ENCODE data around the gene ZNF710.

The ZNF710 gene

DNA sequence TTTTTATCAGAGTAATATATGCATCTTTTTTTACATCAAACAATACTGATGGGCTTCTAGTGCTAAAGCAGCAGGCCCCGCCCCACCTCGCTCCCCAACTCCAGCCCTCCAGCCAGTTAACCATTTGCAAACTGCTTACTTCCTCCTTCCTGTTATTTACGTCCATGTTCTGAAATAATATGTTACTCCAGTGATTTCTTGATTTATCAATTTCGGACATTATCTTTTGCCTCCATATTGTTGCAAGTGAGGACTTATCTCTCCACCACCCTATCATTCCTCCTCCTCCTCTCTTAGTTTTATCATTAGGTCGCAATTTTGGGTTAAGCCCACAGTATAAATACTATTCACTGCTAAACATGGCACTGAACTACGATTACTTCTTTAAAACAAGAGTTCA lies 39.5 kb downstream of the ZNF710 start:
- no peak for DNase-seq

DNA sequence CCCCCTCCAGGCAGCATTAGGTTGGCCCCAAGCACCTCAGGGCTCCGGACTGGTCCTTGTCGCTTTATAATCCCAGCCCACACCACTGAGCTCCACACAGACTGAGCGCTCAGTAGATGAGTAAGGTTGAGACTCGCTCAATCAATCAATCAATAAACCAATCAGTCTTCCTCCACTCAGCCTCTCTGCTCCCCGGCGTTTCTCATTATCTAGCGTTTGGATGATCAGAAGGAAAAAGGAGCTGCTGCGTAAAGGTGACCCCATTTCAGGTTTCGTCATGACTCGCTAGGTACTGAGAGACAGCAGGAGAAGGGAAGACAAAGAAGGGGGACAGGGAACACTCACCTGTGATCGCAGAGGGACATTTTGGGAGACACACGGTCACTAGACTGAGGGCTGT lies 41.2 kb downstream of the ZNF710 start:
- no peak for DNase-seq

DNA sequence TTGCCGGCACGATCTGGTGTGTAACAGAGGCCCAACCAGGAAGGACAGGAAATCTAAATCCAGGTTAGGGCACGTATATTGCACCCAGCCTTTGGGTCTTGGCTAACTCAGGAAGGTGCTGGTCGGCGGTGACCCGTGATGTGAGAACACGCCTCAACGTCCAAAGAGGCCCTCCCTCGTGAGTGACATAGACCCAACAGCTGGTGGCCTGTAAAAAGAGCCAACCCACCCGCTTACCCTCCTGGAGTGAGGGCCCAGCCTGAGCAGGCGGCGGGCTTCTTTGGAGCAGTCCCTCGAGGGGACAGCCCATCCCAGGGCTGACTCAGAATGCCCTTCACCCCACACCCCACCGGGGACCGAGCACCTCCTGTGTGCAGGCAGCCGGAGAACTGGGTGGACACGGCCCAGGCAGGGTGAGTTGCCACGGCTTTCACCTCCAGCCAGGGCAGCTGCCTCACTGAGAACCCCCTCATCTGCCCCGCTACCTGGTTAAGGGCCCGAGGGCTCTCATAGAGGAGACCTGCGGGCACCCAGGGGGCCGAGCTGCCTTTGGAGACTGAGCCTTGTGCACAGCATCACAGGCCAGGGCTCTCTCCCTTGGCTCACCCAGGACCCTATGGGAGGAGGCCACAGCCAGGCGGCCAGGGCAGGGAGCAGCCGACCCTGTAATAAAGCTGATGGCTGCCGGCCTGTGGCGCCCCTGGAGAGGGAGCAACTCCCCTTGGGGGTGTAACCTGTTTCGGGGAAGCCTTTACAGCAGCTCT lies 41.8 kb downstream of the ZNF710 start:
- no peak for DNase-seq

DNA sequence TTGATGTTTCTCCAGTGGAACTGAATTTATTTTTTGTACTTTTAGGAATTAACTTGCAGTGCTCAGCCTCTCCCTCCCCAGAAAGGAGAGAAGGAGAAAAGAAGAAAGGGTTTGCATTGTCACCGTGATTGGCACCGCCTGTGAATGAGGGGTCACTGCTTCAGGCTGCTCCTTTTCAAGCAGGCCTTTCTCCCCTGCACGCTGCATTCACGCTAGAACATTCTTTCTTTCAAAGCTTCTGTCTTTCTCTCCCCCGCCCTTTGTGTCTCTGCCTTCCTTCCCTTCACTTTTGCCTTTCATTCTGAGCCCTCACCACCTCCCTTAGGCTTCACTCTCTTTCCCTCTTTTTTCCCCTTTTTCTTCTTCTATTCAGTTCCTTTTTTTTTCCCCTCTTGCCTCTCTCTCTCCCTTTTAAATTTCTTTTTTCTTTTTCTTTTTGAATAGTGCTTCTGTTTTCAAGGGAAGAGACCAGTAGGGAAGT lies 42.4 kb downstream of the ZNF710 start:
- DNase-seq, result no peak

DNA sequence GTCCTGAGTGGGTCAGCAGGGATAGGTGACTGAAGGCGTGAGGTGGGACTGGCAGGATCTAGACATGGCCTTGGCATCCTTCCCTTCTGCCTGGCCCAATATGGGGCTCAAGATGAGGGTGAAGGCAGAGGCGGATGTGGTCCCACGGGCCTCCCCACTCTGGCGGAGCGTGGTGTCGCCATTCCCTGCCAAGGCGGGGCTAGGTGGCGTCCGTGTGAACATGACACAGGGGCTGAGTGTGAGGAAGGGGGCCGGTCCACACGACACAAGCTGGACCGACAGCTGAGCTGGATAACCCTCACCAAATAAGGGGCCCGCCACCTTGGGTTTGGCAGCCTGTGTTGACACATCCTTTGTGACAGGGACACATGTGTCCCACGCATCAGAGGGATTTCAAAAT lies 43.1 kb downstream of the ZNF710 start:
- DNase-seq, result no peak

DNA sequence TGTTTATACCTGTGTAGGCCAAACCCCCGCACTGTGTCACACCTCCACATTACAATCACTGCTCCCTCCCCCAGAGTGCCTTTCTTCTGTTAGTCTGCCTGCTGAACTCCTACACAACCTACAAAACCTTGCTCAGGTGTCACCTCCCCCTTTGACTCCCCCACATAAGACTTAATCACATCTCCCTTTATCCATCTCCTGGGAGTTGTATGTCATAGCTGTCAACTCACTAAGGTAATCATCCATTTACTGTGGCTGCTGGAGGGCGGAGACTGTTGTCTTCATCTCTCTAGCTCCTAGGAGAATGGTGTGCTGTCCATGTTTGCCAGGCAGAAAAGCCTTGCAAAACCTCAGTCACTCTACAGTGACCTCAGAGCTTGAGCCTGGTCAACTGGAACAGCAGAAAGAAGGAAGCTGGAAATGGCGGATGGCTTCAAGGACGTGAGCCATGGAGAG lies 43.8 kb downstream of the ZNF710 start:
- DNase-seq, result no peak

DNA sequence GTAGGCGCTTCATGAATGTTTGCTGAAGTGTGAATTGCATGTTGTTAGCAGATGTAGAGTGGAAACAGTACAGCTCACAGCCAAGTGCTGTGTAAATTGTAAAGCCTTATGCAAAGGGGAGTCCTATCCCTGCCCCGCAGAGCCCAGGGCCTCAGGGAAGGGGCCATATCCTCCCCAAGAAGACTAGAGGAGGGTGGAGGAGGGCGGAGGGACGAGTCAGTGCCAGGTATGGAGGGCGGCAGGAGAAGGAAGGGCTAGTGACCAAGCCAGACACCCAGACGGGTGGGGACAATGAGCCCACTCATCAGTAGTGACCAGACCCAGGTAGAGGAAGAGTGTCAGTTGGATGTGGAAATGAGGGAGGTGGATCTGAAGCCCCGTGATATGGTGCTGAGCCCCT lies 45.2 kb downstream of the ZNF710 start:
- no peak for DNase-seq

DNA sequence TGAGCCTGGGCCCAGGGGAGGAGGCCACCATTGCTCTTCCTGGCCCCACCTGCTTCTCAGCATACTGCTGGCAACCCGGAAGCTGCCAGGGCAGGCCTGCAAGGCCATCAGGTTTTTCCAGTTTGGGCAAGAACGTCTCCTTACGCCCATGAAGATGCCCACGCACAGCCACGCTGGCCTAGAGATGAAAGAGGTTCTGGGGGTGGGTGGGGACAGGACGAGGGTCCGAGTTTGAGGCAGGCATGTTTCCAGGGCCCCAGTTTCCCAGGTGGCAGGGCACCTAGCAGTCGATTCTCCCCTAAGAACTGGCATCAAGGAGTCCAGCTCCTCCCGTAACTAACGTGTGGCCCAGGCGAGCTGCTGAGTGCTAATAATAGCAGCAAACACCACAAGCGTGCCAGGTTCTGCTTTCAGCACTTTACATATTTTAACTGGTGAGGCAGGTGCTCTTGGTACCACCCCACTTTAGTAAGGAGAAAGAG lies 45.8 kb downstream of the ZNF710 start:
- DNase-seq, result peak; percentile 22

DNA sequence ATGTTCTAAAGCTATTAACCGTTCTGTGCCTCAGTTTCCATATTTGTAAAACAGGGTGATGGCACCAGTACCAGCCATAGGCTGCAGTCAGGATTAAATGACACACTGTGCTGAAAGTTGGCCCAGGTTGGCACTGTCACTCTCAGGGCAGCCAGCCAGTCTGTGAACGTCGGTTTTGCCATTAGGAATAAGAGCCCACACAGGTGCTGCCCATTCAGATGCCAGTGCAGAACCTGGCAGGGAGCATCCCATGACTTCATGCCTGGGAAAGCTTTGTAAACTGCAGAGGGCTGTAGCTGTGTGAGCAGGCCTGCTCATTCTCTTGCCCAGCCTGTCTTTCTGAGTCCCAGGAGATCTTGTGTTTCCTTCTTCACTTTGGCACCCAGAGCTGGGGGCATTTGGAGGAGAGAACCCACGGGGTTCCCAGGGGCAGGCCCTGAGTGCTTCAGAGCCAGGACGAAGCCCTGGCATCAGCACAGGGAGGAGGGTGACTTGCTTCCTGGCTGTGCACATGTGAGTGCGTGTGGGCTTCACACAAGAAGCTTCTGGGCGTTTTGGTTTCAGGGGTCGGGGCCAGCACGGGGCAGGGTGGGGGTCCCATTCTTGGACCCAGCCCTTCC lies 46.9 kb downstream of the ZNF710 start:
- DNase-seq, result peak; percentile 43

DNA sequence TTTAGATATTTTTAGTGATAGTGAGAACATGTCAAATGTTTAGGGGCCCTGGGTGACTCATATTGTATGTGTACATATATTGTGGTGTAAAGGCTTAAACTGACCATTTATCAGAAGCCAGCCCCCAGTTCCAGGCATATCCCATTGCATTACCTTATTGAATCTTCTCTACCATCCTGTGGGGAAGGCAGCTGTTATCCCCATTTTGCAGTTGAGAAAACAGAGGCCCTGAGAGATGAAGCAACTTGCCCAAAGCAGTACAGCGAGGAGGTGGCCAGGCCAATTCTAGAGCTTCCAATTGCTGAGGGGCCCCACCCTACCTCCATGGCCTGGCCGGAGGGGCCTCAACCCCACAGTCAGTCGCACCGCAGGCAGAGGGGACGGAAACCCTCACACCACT lies 47.9 kb downstream of the ZNF710 start:
- DNase-seq, result no peak

DNA sequence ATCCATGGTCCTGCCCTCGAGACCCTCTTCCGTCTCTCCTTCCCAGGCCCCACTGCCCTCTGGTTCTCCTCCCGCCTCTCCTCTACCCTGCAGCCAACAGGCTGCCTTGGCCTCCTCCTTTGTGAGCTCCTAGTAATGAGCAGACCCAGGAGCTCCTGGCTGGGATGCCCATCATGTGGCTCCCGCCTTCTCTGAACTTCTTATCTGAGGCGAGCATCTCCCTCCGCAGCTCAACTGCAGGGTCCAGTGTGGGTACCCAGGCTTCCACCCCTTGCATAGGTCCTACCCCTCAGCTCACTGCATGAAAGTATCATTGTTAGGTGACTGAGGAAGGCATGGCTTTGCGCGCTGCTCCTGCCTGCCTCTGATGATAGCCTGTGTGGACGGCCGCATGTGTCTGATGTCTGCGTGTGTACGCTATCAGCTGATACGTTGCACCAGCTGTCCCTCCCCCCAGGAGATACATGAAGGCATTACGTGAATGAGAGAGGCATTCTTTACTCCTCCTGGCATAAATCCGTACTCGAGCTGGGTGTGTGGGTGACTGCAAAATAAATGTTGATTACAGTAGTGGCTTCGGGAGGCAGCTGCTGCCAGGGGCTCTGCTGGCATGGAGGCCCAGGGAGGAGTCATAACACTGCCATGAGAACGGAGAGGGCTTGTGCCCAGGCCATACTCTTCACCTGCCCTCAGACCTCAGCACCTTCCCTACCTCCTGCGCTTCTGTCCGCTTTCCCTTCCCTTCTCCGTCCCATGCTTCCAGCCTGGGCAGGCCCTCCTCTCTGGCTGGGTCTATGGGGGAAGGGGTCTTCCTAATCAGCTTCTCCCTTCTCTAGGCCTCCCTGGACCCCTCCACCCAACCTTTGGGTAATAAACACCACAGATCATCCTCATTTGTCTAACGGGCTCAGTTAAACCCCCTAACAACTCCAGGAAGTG lies 48.8 kb downstream of the ZNF710 start:
- no peak for DNase-seq

DNA sequence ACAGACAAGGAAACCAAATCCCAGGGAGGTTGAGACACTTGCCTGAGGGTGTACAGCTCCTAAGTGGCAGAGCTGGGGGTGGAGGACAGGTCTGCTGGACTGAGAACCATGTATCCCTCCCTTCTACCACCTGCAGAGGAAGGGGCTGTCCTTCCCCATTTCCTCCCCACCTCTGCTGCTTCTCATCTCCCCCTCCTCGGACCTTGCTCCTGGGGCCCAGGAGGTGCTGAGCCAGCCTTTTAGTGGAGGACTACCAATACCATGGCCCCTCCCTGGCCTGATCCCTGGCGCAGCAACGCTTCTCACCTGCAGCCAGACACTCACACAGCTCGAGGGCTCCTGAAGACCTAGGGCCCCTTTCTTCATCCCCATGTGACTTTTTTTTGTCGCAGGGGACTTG lies 50.8 kb downstream of the ZNF710 start:
- DNase-seq, result no peak

DNA sequence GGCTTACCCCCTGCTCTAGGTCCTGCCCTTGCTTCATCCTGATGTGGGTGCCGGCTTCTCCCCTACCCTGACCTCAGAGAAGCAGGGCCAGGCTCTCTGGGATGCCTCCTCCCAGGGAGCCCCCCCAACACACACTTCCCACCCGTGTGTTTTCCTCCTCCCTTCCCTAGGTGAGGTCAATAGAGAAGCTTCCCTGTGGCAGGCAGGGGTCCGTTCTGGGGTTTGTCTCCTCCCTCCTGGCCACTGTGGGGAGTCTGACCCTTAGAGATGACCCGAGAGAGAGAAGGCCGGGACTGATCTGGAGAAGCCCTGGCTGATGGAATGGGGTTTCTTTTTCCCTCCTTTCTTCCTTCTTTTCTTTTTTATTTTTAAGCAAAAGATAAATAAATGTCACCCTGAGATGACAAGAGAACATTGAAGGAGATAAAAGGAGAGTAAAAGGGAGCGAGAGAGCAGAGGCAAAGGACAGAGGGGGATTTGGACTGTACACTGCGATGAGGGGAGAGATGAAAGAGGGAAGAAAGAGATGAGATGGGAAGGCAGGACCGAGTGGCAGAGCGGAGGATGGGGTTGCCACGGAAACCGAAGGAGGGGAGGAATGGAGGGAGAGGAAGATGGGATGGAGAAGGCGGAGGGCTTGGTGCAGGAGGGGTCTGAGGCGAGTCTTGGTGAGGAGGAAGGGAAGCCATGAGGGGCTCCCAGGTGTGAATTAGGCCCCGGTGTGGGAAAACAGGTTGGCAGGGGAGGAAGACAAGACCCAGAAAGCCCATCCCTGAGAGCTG lies 52.8 kb downstream of the ZNF710 start:
- no peak for DNase-seq

DNA sequence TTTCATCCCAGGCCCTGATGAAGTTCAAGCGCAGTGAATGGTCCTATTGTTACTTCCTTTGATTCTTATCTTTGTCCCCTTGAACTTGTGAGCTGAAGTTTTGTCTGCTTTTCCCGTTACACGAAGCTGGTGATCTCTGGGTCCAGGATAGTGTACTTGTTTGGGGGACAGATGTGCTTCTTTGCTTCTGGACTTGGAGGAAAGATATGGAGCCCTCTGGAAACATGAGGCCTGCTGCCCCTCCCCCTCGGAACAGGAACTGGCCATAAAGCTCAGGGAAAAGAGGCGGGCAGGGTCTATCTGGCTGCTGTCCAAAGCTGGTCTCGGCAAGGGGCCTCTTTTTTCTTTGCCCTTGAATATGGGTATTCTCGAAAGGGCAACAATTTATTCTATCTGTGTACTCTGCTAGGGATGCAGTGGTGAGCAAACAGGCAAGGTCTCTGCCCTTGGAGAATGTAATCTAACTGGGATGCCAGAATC lies 53.5 kb downstream of the ZNF710 start:
- no peak for DNase-seq

DNA sequence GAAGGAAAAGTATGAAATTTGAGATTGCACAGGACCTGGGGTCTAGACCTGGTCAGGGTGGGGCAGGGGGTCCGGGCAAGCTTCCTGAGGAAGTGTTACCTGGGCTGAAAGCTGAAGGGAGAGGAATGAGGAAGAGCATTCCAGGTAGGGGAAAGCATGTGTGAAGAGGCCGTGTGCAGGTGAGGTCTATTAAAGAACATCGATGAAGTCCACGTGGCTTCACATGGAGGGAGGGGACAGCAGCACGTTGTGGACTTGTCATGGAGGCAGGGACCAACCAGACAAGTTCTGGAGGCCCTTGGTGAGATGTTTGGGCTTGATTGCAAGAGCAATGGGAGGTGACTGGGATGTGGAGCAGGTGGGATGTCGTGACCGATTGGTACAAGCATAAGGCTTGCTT lies 54.1 kb downstream of the ZNF710 start:
- DNase-seq, result no peak

DNA sequence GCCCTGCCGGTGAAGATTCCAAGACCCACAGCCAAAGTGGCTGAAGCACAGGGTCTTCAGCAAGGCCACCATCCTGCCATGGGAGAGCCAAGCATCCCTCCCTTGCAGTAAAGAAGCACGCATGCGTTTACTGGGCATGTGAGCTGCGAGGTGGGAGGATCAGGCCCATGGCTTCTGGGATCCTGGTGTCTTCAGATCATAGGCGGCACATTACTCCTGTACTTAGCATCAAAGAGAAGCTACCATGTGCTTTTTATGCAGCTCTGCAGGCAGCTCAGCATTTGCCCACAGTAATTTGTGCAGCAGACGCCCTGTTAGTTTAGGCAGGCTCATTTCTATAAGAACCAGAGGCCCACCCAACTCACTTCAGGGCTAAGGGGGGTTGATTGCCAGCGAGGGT lies 55.4 kb downstream of the ZNF710 start:
- no peak for DNase-seq

DNA sequence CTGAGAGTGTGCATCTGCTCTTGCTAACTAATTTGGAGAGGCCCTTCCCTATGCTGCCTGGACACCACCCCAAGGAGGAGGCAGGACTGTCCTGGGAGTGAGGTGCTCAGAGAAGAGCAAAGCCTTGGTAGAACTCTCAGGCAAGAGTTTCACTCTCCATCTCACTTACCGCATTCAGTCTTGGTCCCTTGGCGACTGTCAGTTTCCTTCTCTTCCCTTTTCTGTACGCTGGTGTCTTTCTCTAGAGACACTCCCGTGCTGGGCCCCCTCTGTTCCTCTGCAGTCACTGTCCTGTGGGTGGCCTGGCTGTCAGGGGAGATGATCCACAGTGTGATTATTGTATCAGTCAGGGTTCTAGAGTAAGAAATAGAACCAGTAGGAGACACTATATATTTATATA lies 57.2 kb downstream of the ZNF710 start:
- no peak for DNase-seq

DNA sequence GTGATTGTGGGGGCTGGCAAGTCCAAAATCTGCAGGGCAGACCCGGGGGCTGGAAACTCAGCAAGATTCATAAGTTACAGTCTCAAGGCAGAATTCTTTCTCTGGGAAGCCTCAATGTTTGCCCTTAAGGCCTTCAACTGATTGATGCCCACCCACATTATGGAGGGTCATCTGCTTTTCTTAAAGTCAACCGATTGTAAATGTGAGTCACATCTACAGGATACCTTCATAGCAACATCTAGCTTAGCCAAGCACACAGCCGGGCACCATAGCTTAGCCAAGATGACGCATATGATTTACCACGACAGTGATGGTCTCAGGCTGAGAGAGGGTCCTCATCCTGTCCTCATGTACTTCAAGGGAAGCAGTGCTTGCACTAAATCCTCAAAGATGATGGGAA lies 57.7 kb downstream of the ZNF710 start:
- no peak for DNase-seq

DNA sequence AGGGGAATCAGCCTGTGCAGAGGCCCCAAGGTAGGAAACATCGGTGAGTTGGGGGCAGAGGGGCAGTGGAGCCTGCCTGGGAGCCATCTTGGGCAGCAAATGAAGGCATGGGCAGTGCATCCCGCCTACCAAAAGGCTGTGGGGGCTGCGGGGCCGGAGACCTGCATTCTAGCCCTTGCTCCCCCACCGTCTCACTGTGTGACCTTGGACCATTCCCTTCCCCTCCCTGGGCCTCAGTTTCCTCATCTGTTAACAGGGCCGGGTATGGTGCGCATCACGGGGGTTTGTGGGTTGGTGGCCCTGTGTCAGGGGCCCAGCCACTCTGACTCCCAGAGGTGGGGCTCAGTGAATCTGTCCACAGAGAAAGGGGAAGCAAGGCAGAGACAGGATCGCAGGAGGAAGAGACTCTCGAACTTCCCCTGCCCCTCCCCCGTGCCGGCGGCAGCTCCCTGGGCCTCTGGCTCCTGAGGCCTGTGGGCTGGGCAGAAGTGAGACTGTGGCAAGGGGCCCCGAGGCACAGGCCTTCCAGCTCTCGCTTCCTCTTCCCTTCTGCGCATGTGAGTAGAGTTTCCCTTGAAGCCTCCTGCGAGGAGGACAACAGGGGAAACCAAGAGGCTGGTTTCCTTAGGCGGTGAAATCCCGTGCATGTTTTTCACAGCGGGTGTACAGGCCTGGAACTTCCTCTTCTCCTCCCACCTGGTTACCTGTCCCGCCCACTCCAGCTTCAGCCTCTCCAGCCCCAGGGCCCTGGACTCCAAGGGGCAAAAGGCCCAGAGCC lies 58.3 kb downstream of the ZNF710 start:
- peak; percentile 1 for DNase-seq

DNA sequence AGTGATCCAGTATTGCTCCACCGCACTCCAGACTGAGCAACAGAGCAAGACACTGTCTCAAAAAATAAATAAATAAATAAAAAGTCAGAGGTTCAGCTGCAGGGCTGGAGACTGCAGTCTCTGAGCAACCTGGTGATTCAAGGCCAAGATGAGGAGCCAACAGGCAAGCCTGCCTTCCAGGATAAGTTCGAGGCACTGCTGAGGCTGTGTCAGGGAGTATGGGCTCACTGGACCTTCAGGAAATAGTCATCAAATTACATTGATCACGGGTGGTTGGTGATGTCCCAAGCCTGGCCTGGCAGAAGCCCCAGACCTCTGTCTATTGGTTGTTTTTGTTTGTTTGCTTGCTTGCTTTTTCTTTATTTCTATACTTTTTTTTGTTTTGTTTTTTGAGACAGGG lies 59.7 kb downstream of the ZNF710 start:
- DNase-seq, result peak; percentile 2

DNA sequence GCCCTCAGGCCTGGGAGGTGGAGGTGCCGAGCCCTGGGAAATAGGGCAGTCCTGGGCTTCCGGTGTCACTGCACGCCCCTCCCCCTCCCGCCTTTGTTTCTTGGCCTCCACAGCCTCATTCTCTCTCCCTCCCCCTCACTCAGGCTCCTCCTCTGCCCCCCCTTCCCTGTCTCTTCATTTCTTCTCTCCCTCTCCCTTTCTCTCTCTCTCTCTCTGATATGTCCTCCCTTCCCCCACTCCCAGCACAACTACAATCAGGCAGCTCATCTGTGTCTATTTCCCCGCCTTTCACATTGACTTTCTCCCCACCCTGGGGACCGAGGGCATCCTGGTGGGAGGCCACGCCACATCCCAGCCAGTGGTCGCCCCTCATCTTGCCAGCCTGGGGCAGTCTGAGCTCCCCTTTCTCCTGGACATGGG lies 60.9 kb downstream of the ZNF710 start:
- DNase-seq, result peak; percentile 66
